GM12873 (cell line): Measurements from ENCODE around the gene TMEM165.

Source experiments
- CTCF ChIP-seq: IDR thresholded peaks from 2 replicates; pipeline ENCODE4 v1.5.1; 2012; ENCODE audit warnings: low read depth, mild to moderate bottlenecking, moderate library complexity, low read length, control low read depth; ENCODE audit not compliant: insufficient read depth; ENCODE audit errors: missing control alignments

TMEM165 gene

GRCh38 chr4:55447108-55447708, 51.5 kb downstream of the TMEM165 start:
- no peak for TF ChIP-seq CTCF

GRCh38 chr4:55447831-55448230, 52.1 kb downstream of the TMEM165 start:
- TF ChIP-seq CTCF, result no peak

DNA sequence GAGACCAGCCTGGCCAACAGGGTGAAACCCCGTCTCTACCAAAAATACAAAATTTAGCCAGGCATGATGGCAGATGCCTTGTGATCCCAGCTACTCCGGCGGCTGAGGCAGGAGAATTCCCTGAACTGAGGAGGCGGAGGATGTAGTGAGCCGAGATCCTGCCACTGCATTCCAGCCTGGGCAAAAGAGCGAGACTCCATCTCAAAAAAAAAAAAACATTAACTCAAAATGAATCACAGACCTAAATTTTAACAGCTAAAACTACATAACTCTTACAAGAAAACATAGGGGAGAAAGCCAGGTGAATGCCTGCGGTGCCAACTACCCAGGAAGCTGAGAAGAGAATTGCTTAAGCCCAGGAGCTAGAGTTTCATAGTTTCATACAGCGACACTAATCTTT, 54.8 kb downstream of the TMEM165 start:
- no peak for TF ChIP-seq CTCF

- TF ChIP-seq CTCF, result no peak
Observed at GRCh38 chr4:55458164-55458563, 62.4 kb downstream of the TMEM165 start.

DNA sequence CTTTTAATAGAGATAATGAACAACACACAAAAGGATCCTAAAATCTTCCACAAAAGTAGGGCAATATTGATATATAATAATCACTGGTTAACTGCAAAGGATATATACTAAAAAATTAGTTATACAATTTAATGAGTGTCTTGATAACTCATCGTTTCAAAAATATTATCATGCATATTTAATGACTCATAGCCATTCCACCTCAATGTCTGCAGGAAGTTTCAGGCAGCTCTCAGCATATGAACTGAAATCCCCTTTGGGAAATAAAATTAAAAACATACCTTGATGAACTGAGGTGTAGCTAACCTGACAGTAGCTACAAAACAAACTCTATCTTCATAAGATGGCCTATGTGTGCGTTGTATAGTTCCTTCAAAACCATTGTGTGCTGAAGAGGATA, 62.9 kb downstream of the TMEM165 start:
- no peak for TF ChIP-seq CTCF

DNA sequence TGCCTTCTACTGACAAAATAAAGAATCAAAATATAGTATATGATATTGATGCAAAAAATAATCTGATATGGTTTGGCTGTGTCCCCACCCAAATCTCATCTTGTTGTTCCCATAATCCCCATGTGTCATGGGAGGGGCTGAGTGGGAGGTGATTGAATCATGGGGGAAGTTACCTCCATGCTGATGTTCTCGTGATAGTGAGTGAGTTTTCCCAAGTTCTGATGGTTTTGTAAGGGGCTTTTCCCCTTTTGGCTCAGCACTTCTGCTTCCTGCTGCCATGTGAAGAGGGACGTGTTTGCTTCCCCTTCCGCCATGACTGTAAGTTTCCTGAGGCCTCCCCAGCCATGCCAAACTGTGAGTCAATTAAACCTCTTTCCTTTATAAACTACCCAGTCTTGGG, 70.2 kb downstream of the TMEM165 start:
- TF ChIP-seq CTCF, result no peak

DNA sequence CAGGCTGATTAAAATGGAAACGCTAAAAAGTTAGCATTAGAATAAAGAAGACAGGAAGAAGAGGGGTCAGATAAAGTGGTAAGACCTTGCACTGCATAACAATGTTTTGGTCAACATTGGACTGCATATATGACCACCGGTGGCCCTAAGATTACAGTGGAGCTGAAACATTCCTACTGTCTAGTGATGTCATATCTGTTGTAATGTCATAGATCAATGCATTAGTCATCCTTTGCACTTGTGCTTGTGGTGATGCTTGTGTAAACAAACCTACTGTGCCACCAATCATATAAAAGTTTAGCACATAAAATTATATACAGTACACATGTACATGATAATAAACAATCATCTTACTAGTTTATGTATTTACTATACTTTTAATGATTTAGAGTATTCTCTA, 73.0 kb downstream of the TMEM165 start:
- no peak for TF ChIP-seq CTCF
